Measurements from ENCODE around the gene SP140L.
"Not testable (repeated sequence)": the region's sequence is repeated elsewhere in the genome, so short reads cannot be mapped to it uniquely, and the experiment has no call there.

DNA sequence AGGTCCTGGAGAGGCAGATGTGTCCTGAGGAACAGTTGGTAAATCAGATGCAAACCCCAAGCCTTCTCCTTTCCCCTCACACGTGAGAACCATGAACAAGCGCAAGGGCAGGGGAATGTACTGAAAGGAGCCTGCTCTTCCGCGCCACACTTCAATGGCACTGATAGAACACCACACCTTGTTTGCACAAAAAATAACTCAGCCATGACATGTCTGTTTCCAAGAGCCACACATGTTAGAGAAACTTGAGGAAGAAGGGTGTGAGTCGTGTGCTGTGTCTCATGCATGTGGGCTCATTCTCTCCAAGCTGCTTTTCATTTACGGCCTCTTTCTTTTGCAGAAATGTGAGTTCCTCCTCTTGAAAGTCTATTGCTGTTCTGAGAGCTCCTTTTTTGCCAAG lies 74.0 kb downstream of the SP140L start:
- TF ChIP-seq POLR2A, EP300 (IDR thresholded peaks at IDR 0.05): not testable (repeated sequence)
- TF ChIP-seq, protein P1, sequence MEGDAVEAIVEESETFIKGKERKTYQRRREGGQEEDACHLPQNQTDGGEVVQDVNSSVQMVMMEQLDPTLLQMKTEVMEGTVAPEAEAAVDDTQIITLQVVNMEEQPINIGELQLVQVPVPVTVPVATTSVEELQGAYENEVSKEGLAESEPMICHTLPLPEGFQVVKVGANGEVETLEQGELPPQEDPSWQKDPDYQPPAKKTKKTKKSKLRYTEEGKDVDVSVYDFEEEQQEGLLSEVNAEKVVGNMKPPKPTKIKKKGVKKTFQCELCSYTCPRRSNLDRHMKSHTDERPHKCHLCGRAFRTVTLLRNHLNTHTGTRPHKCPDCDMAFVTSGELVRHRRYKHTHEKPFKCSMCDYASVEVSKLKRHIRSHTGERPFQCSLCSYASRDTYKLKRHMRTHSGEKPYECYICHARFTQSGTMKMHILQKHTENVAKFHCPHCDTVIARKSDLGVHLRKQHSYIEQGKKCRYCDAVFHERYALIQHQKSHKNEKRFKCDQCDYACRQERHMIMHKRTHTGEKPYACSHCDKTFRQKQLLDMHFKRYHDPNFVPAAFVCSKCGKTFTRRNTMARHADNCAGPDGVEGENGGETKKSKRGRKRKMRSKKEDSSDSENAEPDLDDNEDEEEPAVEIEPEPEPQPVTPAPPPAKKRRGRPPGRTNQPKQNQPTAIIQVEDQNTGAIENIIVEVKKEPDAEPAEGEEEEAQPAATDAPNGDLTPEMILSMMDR (IDR thresholded peaks at IDR 0.05) = not testable (repeated sequence)

Data from ovary (tissue), 3 donors.